ENCODE data around the gene MUC4.

Gene MUC4

GRCh38 chr3:195703776-195704175, 108.0 kb downstream of the MUC4 start:
- H3K79me2 ChIP-seq (ENCODE audit: insufficient read depth, low read length), result no peaks in the 10 kb centered on the region
- H3K9me3 ChIP-seq (ENCODE audit: low read length), result no peaks in the 10 kb centered on the region
- peaks cover 17% of the 10 kb centered on the region; the same call in 1 of the 2 replicates for H3K27me3 ChIP-seq (ENCODE audit: insufficient read depth, low read length)
- no peaks in the 10 kb centered on the region for H3K36me3 ChIP-seq (ENCODE audit: insufficient read depth, low read length)
- no peaks in the 10 kb centered on the region for H4K20me1 ChIP-seq (ENCODE audit: insufficient read depth, low read length)
- H3F3A ChIP-seq (ENCODE audit: insufficient read depth, low read length), result no peaks in the 10 kb centered on the region
- TF ChIP-seq CTCF (IDR thresholded peaks at IDR 0.05; ENCODE audit: low read length), result no peak
- TF ChIP-seq EZH2 (IDR thresholded peaks at IDR 0.05; ENCODE audit: borderline replicate concordance, low read length), result no peak
- no peaks in the 10 kb centered on the region for H3K9me2 ChIP-seq (ENCODE audit: low read depth, low read length)
- no peaks in the 10 kb centered on the region for H3K4me1 ChIP-seq (ENCODE audit: insufficient read depth, low read length, severe bottlenecking)
- no peak overlapping the region for H3K9ac ChIP-seq (ENCODE audit: low read length)
- H2AFZ ChIP-seq (ENCODE audit: low read length), result no peak overlapping the region
- H3K4me2 ChIP-seq (ENCODE audit: low read length), result no peak overlapping the region
- no peak overlapping the region for H3K4me3 ChIP-seq (ENCODE audit: low read depth, low read length, poor library complexity, severe bottlenecking)
- H3K27ac ChIP-seq (ENCODE audit: low read depth, low read length, poor library complexity, severe bottlenecking), result no peak overlapping the region

GRCh38 chr3:195701042-195701915, 110.5 kb downstream of the MUC4 start:
- no peak overlapping the region for H3K4me2 ChIP-seq (ENCODE audit: low read length)
- H4K20me1 ChIP-seq (ENCODE audit: insufficient read depth, low read length), result no peaks in the 10 kb centered on the region
- no peaks in the 10 kb centered on the region for H3F3A ChIP-seq (ENCODE audit: insufficient read depth, low read length)
- no peaks in the 10 kb centered on the region for H3K36me3 ChIP-seq (ENCODE audit: insufficient read depth, low read length)
- H2AFZ ChIP-seq (ENCODE audit: low read length), result no peak overlapping the region
- no peak overlapping the region for H3K4me3 ChIP-seq (ENCODE audit: low read depth, low read length, poor library complexity, severe bottlenecking)
- no peaks in the 10 kb centered on the region for H3K79me2 ChIP-seq (ENCODE audit: insufficient read depth, low read length)
- H3K9me3 ChIP-seq (ENCODE audit: low read length), result no peaks in the 10 kb centered on the region
- H3K27ac ChIP-seq (ENCODE audit: low read depth, low read length, poor library complexity, severe bottlenecking), result no peak overlapping the region
- no peak for TF ChIP-seq CTCF (IDR thresholded peaks at IDR 0.05; ENCODE audit: low read length)
- TF ChIP-seq EZH2 (IDR thresholded peaks at IDR 0.05; ENCODE audit: borderline replicate concordance, low read length), result no peak
- no peak overlapping the region for H3K9ac ChIP-seq (ENCODE audit: low read length)
- H3K4me1 ChIP-seq (ENCODE audit: insufficient read depth, low read length, severe bottlenecking), result no peaks in the 10 kb centered on the region
- H3K9me2 ChIP-seq (ENCODE audit: low read depth, low read length), result no peaks in the 10 kb centered on the region
- H3K27me3 ChIP-seq (ENCODE audit: insufficient read depth, low read length), result peaks cover 17% of the 10 kb centered on the region; the same call in 1 of the 2 replicates

GRCh38 chr3:195700319-195700718, 111.4 kb downstream of the MUC4 start:
- peaks cover 13% of the 10 kb centered on the region; the same call in 1 of the 2 replicates for H3K27me3 ChIP-seq (ENCODE audit: insufficient read depth, low read length)
- no peaks in the 10 kb centered on the region for H3K9me3 ChIP-seq (ENCODE audit: low read length)
- H3K79me2 ChIP-seq (ENCODE audit: insufficient read depth, low read length), result no peaks in the 10 kb centered on the region
- H3K36me3 ChIP-seq (ENCODE audit: insufficient read depth, low read length), result no peaks in the 10 kb centered on the region
- H3F3A ChIP-seq (ENCODE audit: insufficient read depth, low read length), result no peaks in the 10 kb centered on the region
- no peak overlapping the region for H3K27ac ChIP-seq (ENCODE audit: low read depth, low read length, poor library complexity, severe bottlenecking)
- TF ChIP-seq EZH2 (IDR thresholded peaks at IDR 0.05; ENCODE audit: borderline replicate concordance, low read length) (no peak), CTCF (IDR thresholded peaks at IDR 0.05; ENCODE audit: low read length) (no peak)
- no peak overlapping the region for H3K4me3 ChIP-seq (ENCODE audit: low read depth, low read length, poor library complexity, severe bottlenecking)
- H4K20me1 ChIP-seq (ENCODE audit: insufficient read depth, low read length), result no peaks in the 10 kb centered on the region
- H3K9ac ChIP-seq (ENCODE audit: low read length), result no peak overlapping the region
- H3K4me1 ChIP-seq (ENCODE audit: insufficient read depth, low read length, severe bottlenecking), result no peaks in the 10 kb centered on the region
- H3K9me2 ChIP-seq (ENCODE audit: low read depth, low read length), result no peaks in the 10 kb centered on the region
- H3K4me2 ChIP-seq (ENCODE audit: low read length), result no peak overlapping the region
- no peak overlapping the region for H2AFZ ChIP-seq (ENCODE audit: low read length)

Measured in OCI-LY1 (cell line).